ENCODE results near the gene HS3ST2. TPM values are rescaled to one million over a fixed set of nuclear protein-coding genes. Genes with fewer than 3 reads are reported as not detected.

Gene HS3ST2
- total RNA-seq = not detected
- 0 reads per million in 2 donors for total RNA-seq

DNA sequence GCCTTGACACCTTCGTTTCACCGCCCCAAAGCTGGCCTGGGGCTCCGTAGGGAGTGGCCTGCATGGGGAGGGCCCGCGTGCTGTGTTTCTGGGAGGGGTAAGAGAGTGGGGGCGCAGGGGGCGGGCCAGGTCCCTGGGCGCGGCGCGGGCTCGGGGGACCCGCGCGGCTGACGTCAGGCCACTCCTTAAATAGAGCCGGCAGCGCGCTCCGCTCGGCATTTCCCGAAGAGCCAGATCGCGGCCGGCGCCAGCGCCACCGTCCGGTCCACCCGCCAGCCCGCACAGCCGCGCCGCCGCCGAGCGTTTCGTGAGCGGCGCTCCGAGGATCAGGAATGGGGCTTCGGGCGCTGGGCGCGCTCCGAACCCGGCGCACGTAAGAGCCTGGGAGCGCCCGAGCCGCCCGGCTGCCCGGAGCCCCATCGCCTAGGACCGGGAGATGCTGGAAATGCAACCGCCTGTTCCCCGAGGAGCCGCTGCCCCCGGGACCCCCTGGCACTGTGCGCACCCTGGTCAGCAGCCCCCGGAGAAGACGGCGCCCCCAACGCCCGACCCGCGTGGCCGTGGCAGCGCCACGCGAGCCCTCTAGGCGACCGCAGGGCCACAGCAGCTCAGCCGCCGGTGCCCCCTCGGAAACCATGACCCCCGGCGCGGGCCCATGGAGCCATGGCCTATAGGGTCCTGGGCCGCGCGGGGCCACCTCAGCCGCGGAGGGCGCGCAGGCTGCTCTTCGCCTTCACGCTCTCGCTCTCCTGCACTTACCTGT lies at the start of gene HS3ST2:
Gene HS3ST2, plus strand, starts transcription at position 215 of the 763 bp plus-strand sequence. Its CDS starts 449 bp downstream, at position 664.
- no peak within 1 kb of the TSS for H3K27ac Mint-ChIP-seq

DNA sequence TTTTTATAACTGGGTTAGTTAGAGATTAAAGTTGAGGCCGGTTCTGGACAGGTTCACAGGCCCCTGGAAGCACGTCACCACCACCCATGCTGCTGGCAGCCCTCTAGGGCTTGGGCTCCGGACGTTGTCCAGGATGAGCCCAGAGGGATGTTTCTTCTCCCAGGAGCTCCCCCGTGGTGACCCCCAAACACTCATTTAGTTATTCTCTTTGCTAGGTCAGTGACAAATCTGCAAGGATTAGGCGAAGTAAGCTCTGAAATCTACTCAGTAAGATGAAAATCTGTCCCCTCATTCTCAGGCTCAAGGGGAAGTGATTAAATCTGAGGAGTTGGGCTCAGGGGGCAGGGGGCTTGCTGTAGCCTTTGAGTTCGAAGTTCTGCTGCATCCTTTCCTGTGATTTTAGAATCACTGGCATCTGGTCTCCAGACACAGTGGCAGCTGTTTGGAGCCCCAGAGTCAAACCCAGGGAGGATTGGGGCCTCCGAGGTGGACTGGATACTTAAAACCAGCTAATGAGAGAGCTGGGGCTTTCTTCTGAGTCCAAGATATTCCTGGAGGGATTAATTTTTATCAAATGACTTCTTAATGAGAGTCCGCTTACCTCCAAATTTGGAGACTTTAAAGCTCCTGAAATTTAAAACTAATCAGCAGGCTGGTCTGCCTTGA lies 49.2 kb upstream of the HS3ST2 start:
- H3K4me3 Mint-ChIP-seq = no peak overlapping the region
- H3K27me3 Mint-ChIP-seq = peaks cover 39% of the 10 kb centered on the region
- no peak for DNase-seq
- H3K36me3 Mint-ChIP-seq (ENCODE audit: low read depth) = no peaks in the 10 kb centered on the region
- H3K27ac Mint-ChIP-seq = no peak overlapping the region
- H3K9me3 ChIP-seq (ENCODE audit: control insufficient read depth, low read length, poor library complexity, severe bottlenecking) = no peaks in the 10 kb centered on the region
- ATAC-seq = no peak
- H3K4me1 Mint-ChIP-seq = peaks cover 2% of the 10 kb centered on the region

More for the DNA sequence above, at the start of gene HS3ST2:
- Mint-ChIP-seq H3K4me3 (no peak within 1 kb of the TSS), H3K4me1 (no peaks in the 10 kb centered on the region), H3K36me3 (ENCODE audit: low read depth) (no peaks in the 10 kb centered on the region), H3K27me3 (peaks cover 40% of the 10 kb centered on the region)
- ATAC-seq (no peak), DNase-seq (no peak)
- H3K9me3 ChIP-seq (ENCODE audit: control insufficient read depth, low read length, poor library complexity, severe bottlenecking) = no peaks in the 10 kb centered on the region

DNA sequence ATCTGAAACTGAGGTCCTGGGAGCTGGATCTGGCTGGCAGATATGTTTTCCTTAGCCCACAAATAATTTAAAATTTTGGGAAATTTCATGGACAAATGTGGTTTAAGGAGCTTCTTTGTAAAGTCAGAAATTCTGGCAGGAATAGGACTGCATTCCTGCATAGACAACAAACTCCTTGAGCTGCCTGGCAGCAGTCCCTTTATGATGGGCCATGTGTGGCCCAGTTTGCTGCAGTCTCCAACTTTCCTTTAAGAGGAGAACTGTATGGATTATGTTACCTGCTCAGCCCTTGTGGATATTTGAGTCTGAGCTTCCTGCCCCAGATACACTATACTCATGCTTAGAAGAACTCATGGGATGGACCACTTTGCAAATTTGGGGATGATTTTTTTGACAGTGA lies 48.5 kb upstream of the HS3ST2 start:
- DNase-seq = no peak
- no peak overlapping the region for H3K27ac Mint-ChIP-seq
- no peaks in the 10 kb centered on the region for H3K36me3 Mint-ChIP-seq (ENCODE audit: low read depth)
- peaks cover 2% of the 10 kb centered on the region for H3K4me1 Mint-ChIP-seq
- no peak overlapping the region for H3K4me3 Mint-ChIP-seq
- no peak for ATAC-seq
- no peaks in the 10 kb centered on the region for H3K9me3 ChIP-seq (ENCODE audit: control insufficient read depth, low read length, poor library complexity, severe bottlenecking)
- peaks cover 41% of the 10 kb centered on the region for H3K27me3 Mint-ChIP-seq

GRCh38 chr16:22770866-22771265 lies 43.1 kb upstream of the HS3ST2 start:
- peaks cover 6% of the 10 kb centered on the region for H3K36me3 Mint-ChIP-seq (ENCODE audit: low read depth)
- H3K9me3 ChIP-seq (ENCODE audit: control insufficient read depth, low read length, poor library complexity, severe bottlenecking) = no peaks in the 10 kb centered on the region
- no peak overlapping the region for H3K27ac Mint-ChIP-seq
- peaks cover 2% of the 10 kb centered on the region for H3K4me1 Mint-ChIP-seq
- DNase-seq (no peak), ATAC-seq (no peak)
- H3K27me3 Mint-ChIP-seq = peaks cover 61% of the 10 kb centered on the region
- no peak overlapping the region for H3K4me3 Mint-ChIP-seq

- H3K9me3 ChIP-seq (ENCODE audit: control insufficient read depth, low read length, poor library complexity, severe bottlenecking) = no peaks in the 10 kb centered on the region
- no peak for ATAC-seq
- Mint-ChIP-seq H3K27me3 (peaks cover 60% of the 10 kb centered on the region), H3K4me1 (peaks cover 2% of the 10 kb centered on the region), H3K27ac (no peak overlapping the region), H3K4me3 (no peak overlapping the region), H3K36me3 (ENCODE audit: low read depth) (peaks cover 6% of the 10 kb centered on the region)
- no peak for DNase-seq
Observed at GRCh38 chr16:22771551-22771950, 42.4 kb upstream of the HS3ST2 start.

DNA sequence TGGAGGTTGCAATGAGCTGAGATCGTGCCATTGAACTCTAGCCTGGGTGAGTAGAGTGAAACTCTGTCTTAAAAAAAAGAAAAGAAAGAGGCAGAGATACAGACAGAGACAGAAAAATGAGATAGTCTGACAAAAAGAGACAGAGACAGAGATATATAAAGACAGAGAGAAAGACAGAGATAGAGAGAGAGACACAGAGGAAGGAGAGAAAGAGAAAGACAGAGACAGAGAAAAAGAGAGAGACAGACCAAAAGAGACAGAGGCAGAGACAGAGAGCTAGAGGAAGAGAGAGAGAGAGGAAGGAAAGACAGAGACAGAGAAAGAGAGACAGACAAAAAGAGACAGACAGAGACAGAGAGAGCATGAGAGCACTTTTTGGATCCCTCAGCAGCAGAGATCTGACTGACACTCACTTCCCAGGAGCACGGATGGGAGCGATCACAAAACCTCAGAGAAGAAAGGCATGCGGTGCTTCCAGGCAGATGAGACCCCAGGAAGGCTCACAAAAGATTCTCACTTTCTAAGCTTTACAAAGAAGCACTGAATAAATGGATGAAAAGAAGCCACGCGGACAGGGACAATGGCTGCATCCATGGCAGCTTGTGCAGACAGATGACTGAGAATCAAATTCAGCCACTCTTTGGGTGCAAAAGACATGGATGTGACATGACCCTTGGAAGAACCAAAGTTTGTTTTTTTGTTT lies 38.6 kb upstream of the HS3ST2 start:
- H3K36me3 Mint-ChIP-seq (ENCODE audit: low read depth) = peaks cover 6% of the 10 kb centered on the region
- H3K27me3 Mint-ChIP-seq = peaks cover 49% of the 10 kb centered on the region
- H3K4me1 Mint-ChIP-seq = peaks cover 2% of the 10 kb centered on the region
- H3K4me3 Mint-ChIP-seq = no peak overlapping the region
- ATAC-seq = no peak
- DNase-seq = no peak
- H3K9me3 ChIP-seq (ENCODE audit: control insufficient read depth, low read length, poor library complexity, severe bottlenecking) = no peaks in the 10 kb centered on the region
- no peak overlapping the region for H3K27ac Mint-ChIP-seq

GRCh38 chr16:22781480-22781879 lies 32.5 kb upstream of the HS3ST2 start:
- DNase-seq (no peak), ATAC-seq (no peak)
- no peaks in the 10 kb centered on the region for H3K9me3 ChIP-seq (ENCODE audit: control insufficient read depth, low read length, poor library complexity, severe bottlenecking)
- Mint-ChIP-seq H3K27me3 (peaks cover 16% of the 10 kb centered on the region), H3K27ac (no peak overlapping the region), H3K4me3 (no peak overlapping the region), H3K4me1 (no peaks in the 10 kb centered on the region), H3K36me3 (ENCODE audit: low read depth) (peaks cover 3% of the 10 kb centered on the region)

DNA sequence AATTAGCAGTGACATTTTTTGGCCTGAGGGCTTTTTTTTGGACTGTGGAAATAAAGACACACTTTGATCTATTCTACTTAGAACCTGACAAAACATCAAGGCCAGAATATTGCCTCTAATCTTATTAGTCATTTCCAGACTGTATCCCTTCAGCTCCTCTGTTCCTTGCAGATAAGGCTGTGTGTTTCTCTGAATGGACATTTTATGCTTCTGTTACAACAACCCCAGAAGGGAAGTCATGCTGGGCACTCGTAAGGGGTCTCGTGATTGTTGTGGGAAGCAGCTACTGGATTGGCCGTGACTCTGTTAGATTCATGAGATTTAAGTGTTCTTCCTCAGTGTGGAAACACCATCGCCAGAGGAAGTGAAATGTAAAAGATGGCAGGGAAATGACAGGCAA lies 31.6 kb upstream of the HS3ST2 start:
- H3K27me3 Mint-ChIP-seq = peaks cover 16% of the 10 kb centered on the region
- no peak overlapping the region for H3K27ac Mint-ChIP-seq
- DNase-seq (no peak), ATAC-seq (no peak)
- peaks cover 3% of the 10 kb centered on the region for H3K36me3 Mint-ChIP-seq (ENCODE audit: low read depth)
- H3K4me3 Mint-ChIP-seq = no peak overlapping the region
- H3K4me1 Mint-ChIP-seq = no peaks in the 10 kb centered on the region
- no peaks in the 10 kb centered on the region for H3K9me3 ChIP-seq (ENCODE audit: control insufficient read depth, low read length, poor library complexity, severe bottlenecking)

- Mint-ChIP-seq H3K27ac (no peak overlapping the region), H3K4me1 (no peaks in the 10 kb centered on the region), H3K4me3 (no peak overlapping the region), H3K36me3 (ENCODE audit: low read depth) (peaks cover 3% of the 10 kb centered on the region), H3K27me3 (peaks cover 24% of the 10 kb centered on the region)
- no peaks in the 10 kb centered on the region for H3K9me3 ChIP-seq (ENCODE audit: control insufficient read depth, low read length, poor library complexity, severe bottlenecking)
- DNase-seq (no peak), ATAC-seq (no peak)
Observed at GRCh38 chr16:22784690-22785214, 29.2 kb upstream of the HS3ST2 start.

GRCh38 chr16:22785552-22785951 lies 28.4 kb upstream of the HS3ST2 start:
- Mint-ChIP-seq H3K27ac (no peak overlapping the region), H3K4me3 (no peak overlapping the region), H3K4me1 (no peaks in the 10 kb centered on the region), H3K36me3 (ENCODE audit: low read depth) (peaks cover 3% of the 10 kb centered on the region), H3K27me3 (peaks cover 24% of the 10 kb centered on the region)
- ATAC-seq = no peak
- no peak for DNase-seq
- H3K9me3 ChIP-seq (ENCODE audit: control insufficient read depth, low read length, poor library complexity, severe bottlenecking) = no peaks in the 10 kb centered on the region

GRCh38 chr16:22786284-22786683 lies 27.7 kb upstream of the HS3ST2 start:
- H3K27ac Mint-ChIP-seq = no peak overlapping the region
- DNase-seq = no peak
- peaks cover 3% of the 10 kb centered on the region for H3K36me3 Mint-ChIP-seq (ENCODE audit: low read depth)
- no peak overlapping the region for H3K4me3 Mint-ChIP-seq
- ATAC-seq = no peak
- no peaks in the 10 kb centered on the region for H3K4me1 Mint-ChIP-seq
- no peaks in the 10 kb centered on the region for H3K9me3 ChIP-seq (ENCODE audit: control insufficient read depth, low read length, poor library complexity, severe bottlenecking)
- H3K27me3 Mint-ChIP-seq = peaks cover 26% of the 10 kb centered on the region

GRCh38 chr16:22786691-22787090 lies 27.3 kb upstream of the HS3ST2 start:
- H3K27me3 Mint-ChIP-seq = peaks cover 30% of the 10 kb centered on the region
- peaks cover 3% of the 10 kb centered on the region for H3K36me3 Mint-ChIP-seq (ENCODE audit: low read depth)
- ATAC-seq = no peak
- no peak for DNase-seq
- no peaks in the 10 kb centered on the region for H3K4me1 Mint-ChIP-seq
- H3K4me3 Mint-ChIP-seq = no peak overlapping the region
- H3K27ac Mint-ChIP-seq = no peak overlapping the region
- no peaks in the 10 kb centered on the region for H3K9me3 ChIP-seq (ENCODE audit: control insufficient read depth, low read length, poor library complexity, severe bottlenecking)

- no peak for ATAC-seq
- H3K9me3 ChIP-seq (ENCODE audit: control insufficient read depth, low read length, poor library complexity, severe bottlenecking) = no peaks in the 10 kb centered on the region
- no peak for DNase-seq
- H3K27me3 Mint-ChIP-seq = peaks cover 38% of the 10 kb centered on the region
- no peaks in the 10 kb centered on the region for H3K4me1 Mint-ChIP-seq
- no peak overlapping the region for H3K27ac Mint-ChIP-seq
- no peak overlapping the region for H3K4me3 Mint-ChIP-seq
- H3K36me3 Mint-ChIP-seq (ENCODE audit: low read depth) = peaks cover 3% of the 10 kb centered on the region
Observed at GRCh38 chr16:22787466-22788192, 26.3 kb upstream of the HS3ST2 start.
